T-helper 1 cell treated with Interleukin-12 subunit alpha and Interleukin-12 subunit beta and Interleukin-4 antibody, amounts not matched to agents 30 ng/mL and 1 ng/mL, for 36 hours (primary cell): ENCODE data around the gene NDRG4. TPM values are rescaled to one million over a fixed set of nuclear protein-coding genes. Genes with fewer than 3 reads are reported as not detected.

Experiments used
- intact Hi-C: fragments of 100-400 bp; cut with micrococcal nuclease; formaldehyde crosslinking; loops from one replicate; pipeline ENCODE4 v1.15.1; 2024
- total RNA-seq: library from RNA; stranded (reverse); gene quantifications from 2 replicates; pipeline ENCODE4 v1.2.3, GENCODE V29; 2022

Gene NDRG4, protein sequence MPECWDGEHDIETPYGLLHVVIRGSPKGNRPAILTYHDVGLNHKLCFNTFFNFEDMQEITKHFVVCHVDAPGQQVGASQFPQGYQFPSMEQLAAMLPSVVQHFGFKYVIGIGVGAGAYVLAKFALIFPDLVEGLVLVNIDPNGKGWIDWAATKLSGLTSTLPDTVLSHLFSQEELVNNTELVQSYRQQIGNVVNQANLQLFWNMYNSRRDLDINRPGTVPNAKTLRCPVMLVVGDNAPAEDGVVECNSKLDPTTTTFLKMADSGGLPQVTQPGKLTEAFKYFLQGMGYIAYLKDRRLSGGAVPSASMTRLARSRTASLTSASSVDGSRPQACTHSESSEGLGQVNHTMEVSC
- 0.71 and 1.1 TPM in 2 replicates for total RNA-seq

DNA sequence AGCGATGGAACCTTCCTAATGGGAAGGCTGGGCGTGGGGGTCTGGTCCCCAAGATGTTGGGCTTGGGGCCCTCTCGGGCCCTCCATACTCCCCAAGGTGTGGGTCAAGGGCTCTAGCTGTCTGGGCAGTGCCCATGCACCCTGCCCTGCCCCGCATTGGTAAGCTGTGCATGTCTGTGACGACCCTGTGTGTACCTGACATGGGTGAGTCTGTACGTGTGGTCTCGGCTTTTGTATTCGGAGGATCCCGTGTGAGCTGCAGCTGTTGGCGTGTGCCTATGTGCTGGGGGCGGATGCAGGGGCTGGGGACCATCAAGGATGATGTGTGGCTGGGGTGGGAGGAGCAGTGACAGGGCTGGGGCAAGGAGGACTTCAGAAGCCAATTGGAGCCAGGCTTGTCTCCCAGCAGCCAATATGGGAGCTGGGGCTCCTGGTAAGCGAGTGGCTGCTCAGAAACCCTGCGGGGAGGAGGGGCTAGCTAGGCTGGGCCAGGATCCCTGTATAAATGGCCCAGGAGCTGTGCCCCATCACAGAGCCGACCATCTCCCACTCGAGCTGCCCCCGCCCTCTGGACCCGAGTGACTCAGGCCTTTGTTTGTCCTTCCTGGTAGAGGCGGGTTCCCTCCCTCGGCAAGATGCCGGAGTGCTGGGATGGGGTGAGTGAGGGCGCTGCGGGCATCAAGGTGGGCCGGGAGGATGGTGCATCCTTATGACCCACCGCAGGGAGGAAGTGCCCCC lies at the start of gene NDRG4:
Gene NDRG4, plus strand, starts transcription at position 529 of the 737 bp plus-strand sequence. Its CDS starts 106 bp downstream, at position 635.
- intact Hi-C loops = loop anchor here (2.0 kb wide), 1 partner anchor 107 kb away; the partner anchor contains the start of gene GINS3

GRCh38 chr16:58450590-58450989 lies 49.4 kb upstream of the NDRG4 start:
- intact Hi-C loops = no loop called here

DNA sequence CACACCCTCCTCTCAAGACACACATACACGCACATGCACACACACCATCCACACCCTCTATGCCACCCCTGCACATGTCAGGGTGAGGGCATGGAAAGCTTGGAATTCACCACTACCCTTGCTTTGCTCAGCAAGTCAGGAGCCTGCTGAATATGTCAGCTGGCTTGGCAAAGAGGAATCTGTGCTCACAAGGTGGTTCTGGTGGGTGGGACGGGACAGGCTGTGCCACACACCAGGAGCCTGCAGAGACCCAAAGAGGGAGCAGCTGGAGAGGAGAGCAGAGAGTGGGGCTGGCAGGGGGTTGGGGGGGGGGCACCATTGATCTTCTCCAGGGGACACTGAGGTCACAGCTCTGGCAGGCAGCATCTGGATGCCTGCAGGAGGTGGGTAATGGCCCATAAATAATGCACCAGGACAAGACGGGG lies 48.7 kb upstream of the NDRG4 start:
- intact Hi-C loops = no loop called here

DNA sequence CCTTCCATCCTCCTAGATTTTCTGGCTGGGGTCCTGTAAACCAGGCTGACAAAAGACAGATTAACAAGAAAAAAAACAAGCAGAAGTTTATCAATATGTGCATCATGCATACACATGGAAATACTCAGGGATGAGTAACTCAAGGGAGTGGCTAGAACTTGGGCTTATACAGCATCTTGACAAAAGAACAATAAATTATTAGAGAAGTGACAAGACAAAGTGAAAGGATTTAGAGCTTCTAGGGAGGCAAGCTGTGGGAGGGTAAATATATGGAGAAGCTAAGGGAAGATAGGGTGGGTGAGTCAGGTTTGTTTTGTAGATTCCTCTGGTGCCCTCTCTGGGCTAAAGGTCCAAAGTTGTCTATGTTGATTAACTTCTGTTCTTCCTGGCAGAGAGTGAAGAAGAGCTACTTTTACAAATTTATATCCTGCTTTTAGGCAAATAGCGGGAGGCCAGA lies 48.0 kb upstream of the NDRG4 start:
- intact Hi-C loops = no loop called here

DNA sequence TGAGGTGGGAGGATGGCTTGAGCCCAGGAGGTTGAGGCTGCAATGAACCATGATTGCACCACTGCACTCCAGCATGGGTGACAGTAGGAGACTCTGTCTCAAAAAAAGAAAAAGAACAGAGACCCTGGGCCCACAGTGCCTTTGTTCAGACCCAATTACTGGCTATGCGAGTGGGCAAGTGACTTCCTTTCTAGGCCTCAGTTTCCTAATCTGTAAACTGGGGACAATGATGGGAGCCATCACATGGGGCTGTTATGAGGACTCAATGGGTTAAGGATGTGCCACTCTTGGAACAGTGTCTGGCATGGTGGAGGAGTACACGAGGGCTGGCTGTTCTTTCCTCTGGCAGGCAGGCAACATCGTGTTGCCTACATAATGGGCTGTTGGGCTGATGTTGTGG lies 47.3 kb upstream of the NDRG4 start:
- intact Hi-C loops = no loop called here

DNA sequence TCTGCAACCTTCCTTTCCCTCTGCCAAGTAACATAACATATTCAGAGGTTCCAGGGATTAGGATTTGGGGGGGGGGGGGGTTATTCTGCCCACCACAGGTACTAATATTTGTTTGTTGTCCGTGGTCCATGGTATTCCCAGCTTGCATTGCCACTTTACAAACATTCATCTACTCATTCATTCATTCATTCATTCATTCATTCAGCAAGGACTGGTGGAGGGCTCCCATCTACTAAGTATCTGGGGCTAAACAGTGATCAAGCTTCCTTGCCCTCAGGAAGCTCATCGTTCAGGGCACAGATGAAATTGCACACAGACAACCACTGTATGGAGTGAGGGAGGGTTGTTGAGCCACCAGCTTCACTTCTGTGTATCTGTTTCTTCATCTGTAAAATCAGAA lies 45.8 kb upstream of the NDRG4 start:
- intact Hi-C loops = no loop called here

DNA sequence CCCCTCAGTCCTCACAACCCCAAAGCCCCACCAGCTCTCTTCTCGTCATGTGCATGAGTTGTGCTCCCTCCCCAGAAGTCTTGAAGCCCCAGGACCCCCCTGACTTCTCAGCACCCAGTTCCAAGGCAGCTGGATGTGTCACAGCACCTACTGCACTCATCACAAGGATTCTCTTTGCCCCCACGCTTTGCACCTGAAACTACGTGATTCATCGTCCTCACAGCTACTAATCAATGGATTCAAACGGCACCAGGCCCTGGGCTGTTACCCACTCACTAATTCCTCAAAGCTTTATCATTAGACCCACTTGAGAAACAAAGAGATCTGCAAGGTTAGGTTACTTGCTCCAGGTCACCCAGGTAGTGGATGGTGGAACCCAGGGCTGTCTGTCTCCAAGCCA lies 45.1 kb upstream of the NDRG4 start:
- intact Hi-C loops = no loop called here

DNA sequence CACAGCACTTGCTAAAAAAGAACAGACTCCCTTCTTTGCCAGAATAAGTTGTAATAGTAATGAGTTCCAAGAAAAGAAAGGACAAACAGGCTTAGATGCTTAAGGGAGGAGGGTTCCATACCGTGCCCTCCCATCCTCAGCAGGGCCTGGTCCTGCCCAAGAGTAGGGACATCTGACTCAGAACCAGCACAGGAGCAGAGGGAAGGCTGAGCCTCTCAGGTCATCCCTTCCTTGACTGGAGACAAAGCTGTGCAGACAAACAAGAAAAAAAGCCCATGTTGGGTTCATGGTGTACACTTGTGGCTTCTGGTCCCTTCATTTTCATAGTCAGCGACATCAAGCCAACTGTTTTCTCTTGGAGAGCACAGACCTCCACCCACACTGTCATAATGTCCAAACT lies 44.2 kb upstream of the NDRG4 start:
- intact Hi-C loops = no loop called here

GRCh38 chr16:58456193-58456592 lies 43.8 kb upstream of the NDRG4 start:
- intact Hi-C loops = no loop called here

DNA sequence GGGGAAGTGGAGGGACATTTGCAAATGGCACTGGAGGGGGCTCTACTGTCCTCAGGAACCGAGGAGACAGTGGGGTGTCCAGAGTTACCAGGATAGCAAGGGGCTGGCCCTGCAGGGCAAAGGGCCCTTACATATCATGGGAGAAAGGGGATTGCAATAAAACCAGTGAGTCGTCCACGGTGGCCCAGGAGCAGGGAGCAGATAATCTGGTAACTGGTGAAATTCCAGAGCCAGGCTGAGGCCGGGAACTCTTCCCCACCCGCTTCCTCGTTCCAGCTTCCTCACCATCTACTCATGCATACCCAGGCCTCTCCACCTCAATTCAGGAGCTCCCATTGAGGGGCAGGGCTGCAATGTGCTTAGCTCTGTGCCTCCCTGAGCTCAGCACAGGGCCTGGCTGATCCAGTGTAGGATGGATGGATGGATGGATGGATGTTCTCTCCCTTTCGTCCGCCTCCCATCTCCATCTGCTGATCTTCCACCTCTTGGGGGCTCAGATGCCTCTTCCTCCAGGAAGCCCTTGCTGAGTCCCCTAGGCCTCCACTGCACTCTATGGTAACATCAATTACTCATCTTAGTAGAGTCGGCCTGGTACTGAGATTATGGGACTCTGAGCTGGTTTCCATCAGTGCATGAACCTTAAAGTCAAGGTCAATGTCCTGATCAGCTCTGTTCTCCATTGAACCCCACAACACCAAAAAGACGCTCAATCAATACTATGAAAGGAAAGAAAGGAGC lies 41.2 kb upstream of the NDRG4 start:
- intact Hi-C loops = no loop called here

DNA sequence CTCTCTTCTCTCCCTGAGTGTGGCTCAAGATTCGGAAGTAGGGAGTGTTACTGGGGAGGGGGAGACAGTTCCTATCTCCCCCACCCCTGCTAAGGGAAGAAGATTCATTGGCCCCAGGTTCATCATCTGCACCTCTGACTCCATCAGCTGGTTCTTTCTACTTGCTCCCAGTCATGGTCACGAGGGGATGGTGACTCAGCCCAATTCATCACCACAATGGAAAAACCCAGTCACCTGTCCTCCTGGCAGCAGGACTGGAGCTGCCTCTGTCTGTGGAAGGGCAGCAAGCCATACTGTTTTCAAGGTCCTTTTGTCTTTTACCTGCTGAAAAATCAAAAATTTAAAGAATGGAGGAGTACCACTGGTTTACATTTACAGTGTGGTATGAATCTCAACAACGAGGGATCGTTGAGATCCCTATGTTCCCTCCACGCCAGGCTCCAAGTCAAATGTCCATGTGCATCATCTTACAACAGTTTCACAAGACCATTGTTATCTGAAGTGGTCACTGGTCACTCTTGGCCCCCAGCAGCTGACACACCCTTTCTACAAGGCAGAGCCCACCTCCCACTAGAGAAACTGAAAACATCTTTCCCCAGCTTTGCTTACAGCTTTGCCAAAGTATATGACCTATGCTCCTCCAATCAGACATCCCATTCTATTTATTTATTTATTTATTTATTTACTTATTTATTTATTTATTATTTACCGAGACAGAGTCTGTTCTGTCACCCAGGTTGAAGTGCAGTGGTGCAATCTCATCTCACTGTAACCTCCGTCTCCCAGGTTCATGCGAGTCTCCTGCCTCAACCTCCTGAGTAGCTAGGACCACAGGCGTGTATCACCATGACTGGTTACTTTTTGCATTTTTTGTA lies 40.4 kb upstream of the NDRG4 start:
- intact Hi-C loops = no loop called here

DNA sequence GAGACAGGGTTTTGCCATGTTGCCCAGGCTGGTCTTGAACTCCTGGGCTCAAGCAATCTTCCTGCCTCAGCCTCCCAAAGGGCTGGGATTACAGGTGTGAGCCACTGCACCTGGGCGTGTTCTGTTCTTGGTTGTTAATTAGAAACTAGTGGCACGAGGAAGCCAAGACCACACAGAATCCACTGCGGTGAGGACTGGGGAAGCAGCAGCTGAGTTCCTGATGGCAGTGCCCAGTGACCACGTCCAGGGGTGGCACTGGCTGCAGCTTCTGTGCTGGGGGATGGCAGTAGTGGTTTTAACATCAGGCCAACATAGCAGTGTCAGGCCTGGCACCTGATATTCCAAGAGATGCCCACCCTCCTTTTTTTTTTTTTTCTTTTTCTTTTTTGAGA lies 39.7 kb upstream of the NDRG4 start:
- intact Hi-C loops = no loop called here

DNA sequence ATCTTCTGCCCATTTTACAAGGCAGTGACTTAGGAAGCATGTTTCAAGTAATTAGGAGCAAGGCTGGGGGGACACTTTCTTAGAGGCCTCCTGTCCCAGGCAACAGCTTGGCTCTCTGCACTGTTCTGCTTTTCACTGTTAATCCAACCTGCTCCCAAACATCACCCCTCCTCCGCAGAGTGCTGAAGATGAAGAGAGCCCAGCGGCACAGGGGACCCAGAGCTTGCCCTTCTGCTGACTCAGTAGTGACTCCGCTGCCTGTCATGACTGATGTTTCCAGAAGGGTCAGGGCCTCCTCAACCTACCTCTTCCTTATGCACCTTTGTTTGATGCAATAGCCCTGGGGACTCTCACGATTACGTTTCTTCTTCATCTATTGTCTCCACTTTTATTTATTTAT lies 38.9 kb upstream of the NDRG4 start:
- intact Hi-C loops = no loop called here

DNA sequence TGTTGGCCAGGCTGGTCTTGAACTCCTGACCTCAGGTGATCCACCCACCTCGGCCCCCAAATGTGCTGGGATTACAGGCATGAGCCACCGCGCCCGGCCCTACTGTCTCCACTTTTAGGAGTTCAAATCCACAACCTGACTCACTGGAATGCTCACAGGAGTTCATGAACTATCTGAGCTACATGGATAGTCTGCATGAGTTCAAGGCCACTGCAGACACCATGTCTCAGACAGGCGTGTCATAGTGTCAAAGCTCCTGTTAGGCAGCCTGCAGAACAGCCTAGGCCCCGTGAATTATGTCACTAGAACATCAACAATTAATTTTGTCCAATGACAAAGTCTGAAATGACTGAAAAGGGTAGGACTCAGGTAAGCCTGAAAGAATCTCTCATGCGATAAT lies 38.3 kb upstream of the NDRG4 start:
- intact Hi-C loops = no loop called here

DNA sequence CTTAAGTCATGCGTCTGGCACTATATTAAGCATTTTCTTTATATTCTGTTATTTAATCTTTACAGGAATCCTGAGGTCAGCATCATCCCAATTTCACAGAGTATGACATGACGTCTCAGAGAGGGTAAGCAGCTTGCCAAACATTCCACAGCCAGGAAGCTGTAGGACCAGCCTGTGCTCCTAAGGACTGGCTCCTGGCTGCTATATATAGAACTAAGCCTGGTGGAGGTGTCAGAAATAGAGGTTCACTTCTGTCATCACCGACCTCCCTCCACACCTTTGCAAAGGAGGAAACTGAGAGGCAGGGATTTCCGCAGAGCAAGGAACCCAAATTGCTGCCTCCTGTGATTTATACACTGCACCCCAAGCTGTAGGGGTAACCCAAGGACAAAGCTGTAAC lies 37.9 kb upstream of the NDRG4 start:
- intact Hi-C loops = no loop called here

GRCh38 chr16:58462499-58462996 lies 37.4 kb upstream of the NDRG4 start:
- intact Hi-C loops = no loop called here

- intact Hi-C loops = no loop called here
Observed at GRCh38 chr16:58462997-58463941, 36.7 kb upstream of the NDRG4 start.

DNA sequence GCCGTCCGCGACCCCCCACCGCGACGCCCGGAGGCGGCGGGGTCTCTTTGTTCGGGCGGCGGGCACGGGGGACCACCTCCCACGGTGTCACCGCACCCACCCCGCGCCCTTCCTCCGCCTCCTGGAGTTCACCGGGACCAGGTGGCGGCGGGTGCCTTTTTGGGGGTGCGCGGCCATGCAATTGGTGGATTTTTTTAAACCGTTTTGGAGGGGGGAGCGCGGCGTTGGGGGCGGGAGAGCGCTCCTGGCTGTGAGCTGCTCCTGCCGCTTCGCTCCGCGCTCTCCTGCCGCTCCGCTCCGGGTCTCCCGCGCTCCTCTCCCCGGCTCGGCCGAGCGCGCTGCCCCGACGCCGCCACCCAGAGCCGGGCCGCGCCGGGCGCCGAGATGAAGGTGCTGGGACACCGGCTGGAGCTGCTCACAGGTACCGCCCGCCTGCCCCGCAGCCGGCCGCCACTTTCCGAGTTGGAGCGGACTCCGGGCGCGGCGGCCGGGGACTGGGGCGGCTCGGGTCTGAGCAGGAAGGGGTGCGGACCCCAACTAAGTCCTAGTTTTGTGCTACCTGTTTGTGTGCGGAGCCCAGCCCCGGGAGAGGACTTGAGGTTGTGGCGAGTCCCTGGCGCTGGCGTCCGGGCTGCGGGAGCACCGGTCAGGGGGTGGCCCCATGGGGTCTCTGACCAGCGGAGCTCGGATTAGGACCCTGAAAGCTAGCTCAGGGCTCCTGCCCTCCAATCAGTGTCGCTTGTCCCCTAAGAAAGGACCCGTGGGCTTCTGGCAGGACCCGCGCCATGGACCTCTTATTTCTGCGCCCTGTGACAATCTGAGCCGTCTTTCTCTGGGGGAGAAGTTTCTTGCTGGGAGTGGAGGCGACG lies 35.7 kb upstream of the NDRG4 start:
- intact Hi-C loops = no loop called here
